Skeletal muscle satellite cell (primary cell): Measurements from ENCODE around the gene RRP9.

Experiments
- H3K27me3 ChIP-seq: 2 replicates; pipeline ENCODE4 v1.7.0; 2013; ENCODE audit warnings: low read length; ENCODE audit not compliant: control insufficient read depth, insufficient read depth
- H3K36me3 ChIP-seq: 2 replicates; pipeline ENCODE4 v1.7.0; 2013; ENCODE audit warnings: mild to moderate bottlenecking, control low read depth, low read length; ENCODE audit not compliant: insufficient read depth
- H3K4me1 ChIP-seq: 2 replicates; pipeline ENCODE4 v1.7.0; 2013; ENCODE audit warnings: low read length; ENCODE audit not compliant: control insufficient read depth, insufficient read depth
- H3K4me2 ChIP-seq: 2 replicates; pipeline ENCODE4 v1.7.0; 2013; ENCODE audit warnings: mild to moderate bottlenecking, low read length
- H3K4me3 ChIP-seq: 2 replicates; pipeline ENCODE4 v1.7.0; 2013; ENCODE audit warnings: low read length
- H3K9ac ChIP-seq: 2 replicates; pipeline ENCODE4 v1.7.0; 2013; ENCODE audit warnings: mild to moderate bottlenecking, low read depth, low read length, moderate library complexity
- H3K9me3 ChIP-seq: replicated peaks from 2 replicates; pipeline ENCODE4 v1.7.0; 2013; ENCODE audit warnings: mild to moderate bottlenecking, control low read depth, low read length

Gene RRP9

GRCh38 chr3:51950899-51951298, 9.2 kb upstream of the RRP9 start:
- Histone ChIP-seq H3K4me1 (peaks cover 17% of the 10 kb centered on the region), H3K9ac (no peak overlapping the region), H3K4me3 (no peak overlapping the region), H3K4me2 (no peak overlapping the region), H3K9me3 (no peaks in the 10 kb centered on the region), H3K36me3 (peaks cover 10% of the 10 kb centered on the region), H3K27me3 (no peaks in the 10 kb centered on the region)

GRCh38 chr3:51949121-51949520, 7.4 kb upstream of the RRP9 start:
- no peaks in the 10 kb centered on the region for H3K27me3 ChIP-seq
- no peak overlapping the region for H3K4me2 ChIP-seq
- no peaks in the 10 kb centered on the region for H3K9me3 ChIP-seq
- peaks cover 10% of the 10 kb centered on the region for H3K36me3 ChIP-seq
- H3K4me1 ChIP-seq: peaks cover 8% of the 10 kb centered on the region
- no peak overlapping the region for H3K4me3 ChIP-seq
- H3K9ac ChIP-seq: no peak overlapping the region

GRCh38 chr3:51948016-51948580, 6.4 kb upstream of the RRP9 start:
- H3K4me2 ChIP-seq: no peak overlapping the region
- H3K36me3 ChIP-seq: peaks cover 10% of the 10 kb centered on the region
- H3K9ac ChIP-seq: no peak overlapping the region
- H3K27me3 ChIP-seq: no peaks in the 10 kb centered on the region
- peaks cover 7% of the 10 kb centered on the region for H3K4me1 ChIP-seq
- H3K4me3 ChIP-seq: no peak overlapping the region
- H3K9me3 ChIP-seq: no peaks in the 10 kb centered on the region

- Histone ChIP-seq H3K9me3 (no peaks in the 10 kb centered on the region), H3K36me3 (peaks cover 10% of the 10 kb centered on the region), H3K4me3 (no peak overlapping the region), H3K9ac (no peak overlapping the region), H3K4me2 (no peak overlapping the region), H3K27me3 (no peaks in the 10 kb centered on the region), H3K4me1 (peaks cover 13% of the 10 kb centered on the region)
These were observed 5.7 kb upstream of the RRP9 start for GRCh38 chr3:51947215-51947900.

- Histone ChIP-seq H3K27me3 (no peaks in the 10 kb centered on the region), H3K9me3 (no peaks in the 10 kb centered on the region), H3K4me2 (no peak overlapping the region), H3K4me3 (no peak overlapping the region), H3K36me3 (peaks cover 10% of the 10 kb centered on the region), H3K9ac (no peak overlapping the region), H3K4me1 (peaks cover 15% of the 10 kb centered on the region)
These were observed 5.1 kb upstream of the RRP9 start for GRCh38 chr3:51946796-51947195.

GRCh38 chr3:51945926-51946705, 4.4 kb upstream of the RRP9 start:
- Histone ChIP-seq H3K4me2 (no peak overlapping the region), H3K27me3 (no peaks in the 10 kb centered on the region), H3K9ac (no peak overlapping the region), H3K4me3 (no peak overlapping the region), H3K36me3 (peaks cover 10% of the 10 kb centered on the region), H3K4me1 (peaks cover 16% of the 10 kb centered on the region), H3K9me3 (no peaks in the 10 kb centered on the region)

GRCh38 chr3:51945031-51945840, 3.5 kb upstream of the RRP9 start:
- Histone ChIP-seq H3K4me2 (no peak overlapping the region), H3K36me3 (peaks cover 10% of the 10 kb centered on the region), H3K9me3 (no peaks in the 10 kb centered on the region), H3K4me3 (no peak overlapping the region), H3K9ac (no peak overlapping the region), H3K4me1 (peaks cover 25% of the 10 kb centered on the region), H3K27me3 (no peaks in the 10 kb centered on the region)

GRCh38 chr3:51944451-51945021, 2.8 kb upstream of the RRP9 start:
- Histone ChIP-seq H3K4me2 (no peak overlapping the region), H3K9ac (no peak overlapping the region), H3K4me1 (peaks cover 26% of the 10 kb centered on the region), H3K9me3 (no peaks in the 10 kb centered on the region), H3K36me3 (peaks cover 10% of the 10 kb centered on the region), H3K27me3 (no peaks in the 10 kb centered on the region), H3K4me3 (no peak overlapping the region)

- Histone ChIP-seq H3K9me3 (no peaks in the 10 kb centered on the region), H3K4me2 (peak overlapping the region; percentile 91), H3K4me3 (peak overlapping the region; percentile 69), H3K27me3 (no peaks in the 10 kb centered on the region), H3K4me1 (peaks cover 26% of the 10 kb centered on the region), H3K36me3 (peaks cover 3% of the 10 kb centered on the region), H3K9ac (peak overlapping the region; percentile 91)
These were observed 2.0 kb upstream of the RRP9 start for GRCh38 chr3:51943451-51944391.

GRCh38 chr3:51942603-51943450, 1.1 kb upstream of the RRP9 start:
- Histone ChIP-seq H3K4me3 (peak overlapping the region; percentile 69), H3K27me3 (no peaks in the 10 kb centered on the region), H3K9me3 (no peaks in the 10 kb centered on the region), H3K4me1 (peaks cover 26% of the 10 kb centered on the region), H3K4me2 (peak overlapping the region; percentile 91), H3K9ac (peak overlapping the region; percentile 91), H3K36me3 (peaks cover 1% of the 10 kb centered on the region)
